ENCODE results near the gene PRKCE.

Gene PRKCE

GRCh38 chr2:46151577-46151976, 500.1 kb downstream of the PRKCE start:
- H3K4me3 ChIP-seq (ENCODE audit: low read depth, low read length) = no peak overlapping the region

GRCh38 chr2:46153996-46154753, 502.7 kb downstream of the PRKCE start:
- no peak overlapping the region for H3K4me3 ChIP-seq (ENCODE audit: low read depth, low read length)

DNA sequence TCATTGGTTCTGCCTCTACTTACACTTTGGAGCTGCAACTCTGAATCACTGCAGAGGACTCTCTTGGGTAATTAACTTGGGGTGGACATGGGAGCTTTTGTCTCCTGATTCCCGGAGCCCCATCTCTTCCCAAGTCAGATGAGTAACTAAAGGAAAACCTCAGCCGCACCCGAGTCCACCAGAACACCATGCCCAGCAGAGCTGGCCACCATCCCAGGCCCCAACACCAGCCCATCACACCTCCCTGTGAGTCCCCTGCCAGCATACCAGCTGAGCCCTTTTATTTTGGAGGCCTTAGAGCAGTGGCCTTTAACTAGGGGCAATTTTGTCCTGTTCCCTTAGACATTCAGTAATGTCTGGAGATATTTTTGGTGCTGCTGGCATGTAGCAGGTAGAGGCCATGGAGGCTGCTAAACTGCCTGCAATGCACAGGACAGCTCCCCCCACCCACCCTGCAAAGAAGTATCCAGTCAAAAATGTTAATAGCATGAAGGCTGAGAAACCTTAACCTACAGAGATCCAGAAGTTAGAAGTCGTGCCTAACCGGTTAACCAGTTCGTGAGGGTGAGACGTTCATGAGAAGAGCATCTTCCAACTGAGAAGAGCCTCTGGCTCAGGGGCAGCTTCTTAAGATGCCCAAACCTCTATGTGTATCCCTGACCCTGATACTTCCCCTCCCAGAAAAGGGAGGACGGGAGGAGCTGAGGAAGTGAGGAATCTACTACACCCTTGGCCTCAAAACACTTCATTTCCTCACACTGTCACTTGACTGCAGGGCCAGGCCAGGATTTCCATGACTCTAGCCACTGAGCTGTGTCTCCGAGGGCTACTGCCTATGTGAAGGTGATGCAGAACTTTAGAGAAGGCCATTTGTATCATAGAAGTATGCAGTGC, 505.8 kb downstream of the PRKCE start:
- no peak overlapping the region for H3K4me3 ChIP-seq (ENCODE audit: low read depth, low read length)

- H3K4me3 ChIP-seq (ENCODE audit: low read depth, low read length) = no peak overlapping the region
These were observed 506.5 kb downstream of the PRKCE start for GRCh38 chr2:46157966-46158310.

- H3K4me3 ChIP-seq (ENCODE audit: low read depth, low read length) = no peak overlapping the region
These were observed 507.2 kb downstream of the PRKCE start for GRCh38 chr2:46158661-46159060.

- H3K4me3 ChIP-seq (ENCODE audit: low read depth, low read length) = no peak overlapping the region
These were observed 508.9 kb downstream of the PRKCE start for GRCh38 chr2:46160326-46160725.

DNA sequence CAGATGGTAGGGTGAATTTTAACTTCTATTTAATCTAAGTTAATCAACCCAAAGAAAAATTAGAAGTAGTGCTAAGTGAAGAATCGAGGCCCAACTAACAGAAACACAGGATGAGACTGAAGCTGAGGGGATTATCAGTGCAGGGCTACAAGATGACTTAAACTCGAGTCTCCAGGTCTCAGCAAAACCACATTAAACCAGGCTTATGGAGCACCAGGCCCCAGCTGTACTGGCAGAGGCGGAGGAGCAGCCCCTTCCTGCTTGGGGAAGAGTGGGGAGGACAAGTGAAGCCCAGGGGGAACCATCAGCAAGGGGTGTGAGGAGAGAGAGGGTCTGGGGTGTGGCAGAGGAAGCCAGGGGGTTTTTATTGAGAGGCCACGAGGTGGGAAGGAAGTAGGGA, 509.8 kb downstream of the PRKCE start:
- no peak overlapping the region for H3K4me3 ChIP-seq (ENCODE audit: low read depth, low read length)

- no peak overlapping the region for H3K4me3 ChIP-seq (ENCODE audit: low read depth, low read length)
These were observed 510.4 kb downstream of the PRKCE start for GRCh38 chr2:46161911-46162310.

DNA sequence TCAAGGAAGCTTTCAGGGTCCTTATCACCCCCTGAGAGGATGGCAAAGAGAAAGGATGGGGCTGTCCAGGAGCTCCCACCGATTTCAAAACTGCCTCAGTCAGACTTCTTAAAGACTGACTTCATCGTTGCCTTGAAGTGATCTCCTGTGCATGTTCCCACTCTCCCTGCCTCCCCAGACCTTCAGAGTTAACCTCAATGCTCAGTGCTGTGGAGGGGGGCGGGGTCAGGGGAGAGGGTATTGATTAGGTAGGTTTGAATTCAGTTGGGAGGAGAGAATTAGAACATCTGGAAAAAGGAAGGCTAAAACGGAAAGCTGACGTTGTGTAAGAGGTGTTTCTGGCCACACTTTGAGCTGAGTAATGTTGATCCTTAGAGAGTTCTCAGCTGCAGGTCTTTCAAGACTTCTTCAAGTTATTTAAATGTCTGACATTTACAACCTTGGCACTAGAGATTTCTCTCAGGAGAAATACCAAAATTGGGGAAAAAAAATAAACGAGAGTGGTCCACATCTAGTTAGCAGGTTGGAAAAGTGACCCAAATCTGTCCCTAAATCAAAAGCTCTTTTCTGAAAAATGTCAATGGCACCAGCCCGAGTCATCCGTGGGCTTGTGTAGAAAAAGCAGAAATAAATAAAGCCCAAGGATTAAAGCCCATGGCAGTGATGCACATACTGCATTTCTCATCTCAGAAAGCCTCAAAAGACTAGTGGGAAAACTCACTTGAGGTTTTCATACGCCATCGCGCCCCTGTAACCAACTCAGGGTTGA, 511.0 kb downstream of the PRKCE start:
- H3K4me3 ChIP-seq (ENCODE audit: low read depth, low read length) = no peak overlapping the region

DNA sequence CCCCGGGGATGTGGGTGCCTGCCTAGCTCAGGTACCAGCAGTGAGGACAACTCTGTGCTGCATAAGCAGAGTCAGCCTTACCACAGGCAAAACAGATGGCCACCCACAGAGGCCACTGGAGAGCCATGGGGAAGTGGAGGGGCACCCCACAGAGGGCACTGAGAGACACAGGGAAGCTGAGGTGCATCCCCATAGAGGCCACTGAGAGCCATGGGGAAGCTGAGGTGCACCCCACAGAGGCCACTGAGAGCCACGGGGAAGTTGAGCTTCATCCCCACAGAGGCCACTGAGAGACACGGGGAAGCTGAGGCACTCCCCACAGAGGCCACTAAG, 511.6 kb downstream of the PRKCE start:
- no peak overlapping the region for H3K4me3 ChIP-seq (ENCODE audit: low read depth, low read length)

GRCh38 chr2:46163804-46164528, 512.5 kb downstream of the PRKCE start:
- no peak overlapping the region for H3K4me3 ChIP-seq (ENCODE audit: low read depth, low read length)

DNA sequence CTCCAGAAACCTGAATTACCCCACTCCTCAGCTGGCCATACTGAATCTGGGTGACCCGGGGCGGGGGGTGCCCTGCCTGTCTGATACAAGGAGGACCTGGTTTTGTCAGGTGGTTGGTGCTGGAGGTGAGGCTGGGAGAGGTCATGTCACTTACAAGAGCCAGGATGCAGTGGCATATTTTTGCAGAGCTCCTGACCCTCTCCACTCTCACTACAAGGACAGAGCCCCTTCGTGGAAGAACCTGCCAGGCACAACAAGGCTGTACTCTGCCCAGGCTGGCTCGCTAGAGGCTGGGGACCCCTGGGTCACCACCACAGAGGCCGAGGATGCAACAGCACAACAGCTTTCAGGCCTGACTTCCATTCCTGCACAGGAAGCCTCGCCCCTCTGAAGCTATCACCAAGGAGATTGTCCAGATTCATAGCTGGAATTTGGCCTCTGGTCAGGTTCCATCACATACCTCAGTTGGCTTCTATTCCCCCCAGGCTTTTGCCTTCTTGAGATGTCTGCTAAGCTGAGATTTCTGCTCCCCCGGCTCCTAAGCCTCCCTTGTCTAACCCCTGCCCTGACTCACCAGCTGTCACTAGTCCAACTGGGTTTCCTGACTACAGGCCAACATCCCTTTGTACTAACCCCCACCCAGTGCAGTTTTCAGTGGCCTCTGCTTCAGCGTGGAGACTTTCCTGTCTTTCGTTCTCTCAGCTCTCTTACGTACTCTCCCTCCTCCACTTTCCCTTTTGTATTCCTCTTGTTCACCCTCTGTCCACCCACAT, 513.2 kb downstream of the PRKCE start:
- H3K4me3 ChIP-seq (ENCODE audit: low read depth, low read length) = no peak overlapping the region

- no peak overlapping the region for H3K4me3 ChIP-seq (ENCODE audit: low read depth, low read length)
These were observed 514.4 kb downstream of the PRKCE start for GRCh38 chr2:46165916-46166315.

DNA sequence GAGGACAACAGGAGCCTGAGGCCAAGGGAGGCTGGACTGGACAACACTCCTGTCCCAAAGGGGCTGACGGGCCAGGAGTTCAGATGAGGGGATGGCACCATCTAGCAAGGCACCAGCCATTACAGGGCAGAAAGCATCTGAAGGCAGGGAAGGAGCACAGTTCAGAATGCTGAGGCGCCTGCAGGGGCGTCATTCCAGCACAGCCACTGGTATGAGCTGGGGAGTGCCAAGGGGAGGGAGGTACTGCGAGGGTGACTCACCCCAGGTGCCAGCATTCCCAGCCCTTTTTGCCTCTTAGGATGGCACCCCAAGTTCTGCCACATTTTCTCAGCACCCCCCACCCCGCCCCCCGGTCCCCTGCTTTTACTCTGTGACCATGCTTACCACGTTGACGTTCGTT, 515.9 kb downstream of the PRKCE start:
- no peak overlapping the region for H3K4me3 ChIP-seq (ENCODE audit: low read depth, low read length)

- no peak overlapping the region for H3K4me3 ChIP-seq (ENCODE audit: low read depth, low read length)
These were observed 516.4 kb downstream of the PRKCE start for GRCh38 chr2:46167924-46168323.

GRCh38 chr2:46169467-46169866, 518.0 kb downstream of the PRKCE start:
- no peak overlapping the region for H3K4me3 ChIP-seq (ENCODE audit: low read depth, low read length)

GRCh38 chr2:46170026-46170425, 518.6 kb downstream of the PRKCE start:
- no peak overlapping the region for H3K4me3 ChIP-seq (ENCODE audit: low read depth, low read length)

DNA sequence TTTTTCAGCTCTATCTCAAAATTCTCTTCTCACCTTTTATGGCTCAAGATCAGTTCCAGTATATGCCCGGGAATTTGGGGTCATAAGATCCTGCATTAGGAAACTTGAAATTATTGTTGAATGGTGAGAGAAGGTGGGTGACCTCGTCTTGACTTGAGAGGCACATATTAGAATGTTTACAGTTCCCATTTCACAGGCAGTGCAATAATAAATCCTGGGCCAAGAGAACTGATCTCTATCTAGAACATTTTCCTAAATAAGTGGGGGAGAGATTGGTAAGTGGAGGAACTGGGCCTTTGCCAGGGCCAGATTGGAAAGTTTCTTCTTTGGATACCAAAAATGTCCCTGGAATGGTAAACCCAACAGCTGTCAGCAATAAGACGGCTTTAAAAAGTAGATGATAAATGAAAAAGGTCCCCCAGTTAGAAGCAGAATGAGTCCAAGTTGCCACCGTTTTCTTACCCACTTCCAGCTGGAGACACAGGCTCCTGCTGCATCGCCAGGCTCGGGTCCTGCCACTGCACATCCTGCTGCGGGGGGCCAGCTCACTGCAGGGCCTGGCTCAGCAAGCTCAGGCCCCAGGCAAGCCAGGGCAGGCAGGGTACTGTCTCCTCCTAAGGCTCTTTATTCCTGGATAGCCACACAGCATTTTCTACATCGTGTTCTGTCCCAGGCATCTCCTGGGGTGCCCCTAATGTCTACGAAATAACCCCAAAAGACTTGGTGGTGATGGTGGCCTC, 519.3 kb downstream of the PRKCE start:
- H3K4me3 ChIP-seq (ENCODE audit: low read depth, low read length) = no peak overlapping the region

DNA sequence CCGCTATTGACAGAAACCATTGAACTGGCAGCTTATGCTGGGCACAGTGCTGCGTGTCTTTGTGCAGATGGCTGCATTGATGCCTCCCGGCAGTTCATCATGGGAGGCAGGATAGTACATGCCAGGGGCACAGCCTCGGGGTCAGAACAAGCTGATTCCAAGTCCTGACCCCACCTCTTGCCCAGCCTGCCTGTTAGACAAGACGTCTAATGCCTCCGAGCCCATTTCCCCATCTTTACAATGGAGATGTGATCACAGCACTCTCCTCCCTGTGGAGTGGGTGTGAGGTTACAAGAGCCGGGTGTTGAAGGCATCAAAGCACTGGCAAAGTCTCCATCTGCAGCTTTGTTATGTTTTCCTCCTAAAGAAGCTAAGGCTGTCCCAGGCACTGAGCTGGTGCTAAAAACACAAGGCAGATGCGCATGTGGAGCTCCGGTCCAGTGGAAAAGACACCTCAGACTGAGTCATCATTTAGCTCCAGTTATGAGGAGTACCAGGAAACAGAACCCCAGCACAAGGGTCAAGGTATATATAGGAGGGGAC, 520.0 kb downstream of the PRKCE start:
- no peak overlapping the region for H3K4me3 ChIP-seq (ENCODE audit: low read depth, low read length)
